SH-SY5Y (cell line): ENCODE results near the gene CTDSP1.

Experiments
- GATA2 ChIP-seq: IDR thresholded peaks from 2 replicates; pipeline ENCODE4 v1.6.1; 2011; ENCODE audit warnings: mild to moderate bottlenecking, low read depth, low read length
- GATA3 ChIP-seq: IDR thresholded peaks from 2 replicates; pipeline ENCODE4 v1.6.1; 2011; ENCODE audit warnings: low read depth, mild to moderate bottlenecking, low read length, moderate library complexity

DNA sequence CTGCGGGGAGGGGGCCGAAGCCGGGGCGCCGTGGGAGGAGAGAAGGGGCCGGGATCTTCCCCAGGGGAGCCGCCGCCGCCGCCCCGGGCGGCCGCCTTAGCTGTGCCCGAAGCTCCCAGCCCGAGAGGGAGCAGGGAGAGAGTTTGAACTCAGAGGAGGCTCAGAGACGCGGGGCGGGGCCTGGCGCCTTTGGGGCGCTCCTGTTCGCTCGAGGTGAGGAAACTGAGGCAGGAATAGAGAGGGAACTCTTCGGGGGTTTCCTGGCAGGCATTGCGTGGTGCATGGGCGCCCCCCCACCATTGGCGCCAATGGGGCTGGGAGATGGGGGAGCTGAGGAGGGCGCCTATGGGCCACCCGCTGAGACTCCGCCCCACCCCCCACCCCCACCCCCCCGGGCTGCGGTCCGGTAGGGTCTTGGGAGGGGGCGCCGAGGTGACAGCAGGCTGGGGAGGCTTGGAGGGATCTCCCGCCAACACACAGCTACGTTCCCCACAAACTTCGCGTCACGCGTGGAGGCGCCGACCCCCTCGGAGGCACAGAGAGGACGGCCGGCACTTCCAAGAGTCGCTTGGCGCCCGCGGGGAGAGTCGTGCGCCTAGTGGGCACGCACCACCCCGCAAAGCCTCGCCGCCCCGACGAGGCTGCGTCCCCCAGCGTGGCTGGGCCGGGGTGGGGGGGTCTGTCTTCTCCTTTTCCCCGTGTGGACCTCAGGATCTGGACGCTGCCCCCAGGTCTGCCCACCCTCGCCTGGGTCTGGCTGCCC is 680 bp downstream of the CTDSP1 start:
- TF ChIP-seq GATA3 (no peak), GATA2 (no peak)
